NCI-H1417 (cell line): ENCODE results near the gene CERS6.

ENCODE experiments used
- DNase-seq, 3 experiments: peaks; one replicate each; lab custom pipeline; 2025; lab: John Stamatoyannopoulos, UW

The CERS6 gene

GRCh38 chr2:168700615-168701245 is 244.7 kb downstream of the CERS6 start:
- DNase-seq = no peak

GRCh38 chr2:168702579-168702978 is 246.5 kb downstream of the CERS6 start:
- no peak for DNase-seq

DNA sequence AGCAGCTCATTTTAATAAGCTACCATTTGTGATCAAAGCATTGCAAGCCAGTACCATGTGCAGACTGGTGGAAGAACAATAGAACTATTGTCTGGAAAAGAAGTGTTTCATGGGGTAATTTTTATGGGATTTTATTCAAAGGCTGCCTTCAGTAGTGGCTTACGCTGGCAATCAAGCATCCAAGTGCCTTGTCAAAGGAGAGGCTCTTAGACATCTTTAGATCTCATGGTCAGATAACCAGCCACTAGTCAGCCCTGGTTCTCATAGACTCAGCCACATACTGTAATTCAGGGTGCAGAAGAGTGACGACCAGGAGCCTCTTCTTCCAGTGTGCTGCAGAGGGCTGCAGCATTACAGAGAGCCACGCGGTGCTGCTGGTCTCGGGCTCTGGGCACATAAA is 247.9 kb downstream of the CERS6 start:
- peak in 1 of 3 experiments; percentile 66 for DNase-seq

DNA sequence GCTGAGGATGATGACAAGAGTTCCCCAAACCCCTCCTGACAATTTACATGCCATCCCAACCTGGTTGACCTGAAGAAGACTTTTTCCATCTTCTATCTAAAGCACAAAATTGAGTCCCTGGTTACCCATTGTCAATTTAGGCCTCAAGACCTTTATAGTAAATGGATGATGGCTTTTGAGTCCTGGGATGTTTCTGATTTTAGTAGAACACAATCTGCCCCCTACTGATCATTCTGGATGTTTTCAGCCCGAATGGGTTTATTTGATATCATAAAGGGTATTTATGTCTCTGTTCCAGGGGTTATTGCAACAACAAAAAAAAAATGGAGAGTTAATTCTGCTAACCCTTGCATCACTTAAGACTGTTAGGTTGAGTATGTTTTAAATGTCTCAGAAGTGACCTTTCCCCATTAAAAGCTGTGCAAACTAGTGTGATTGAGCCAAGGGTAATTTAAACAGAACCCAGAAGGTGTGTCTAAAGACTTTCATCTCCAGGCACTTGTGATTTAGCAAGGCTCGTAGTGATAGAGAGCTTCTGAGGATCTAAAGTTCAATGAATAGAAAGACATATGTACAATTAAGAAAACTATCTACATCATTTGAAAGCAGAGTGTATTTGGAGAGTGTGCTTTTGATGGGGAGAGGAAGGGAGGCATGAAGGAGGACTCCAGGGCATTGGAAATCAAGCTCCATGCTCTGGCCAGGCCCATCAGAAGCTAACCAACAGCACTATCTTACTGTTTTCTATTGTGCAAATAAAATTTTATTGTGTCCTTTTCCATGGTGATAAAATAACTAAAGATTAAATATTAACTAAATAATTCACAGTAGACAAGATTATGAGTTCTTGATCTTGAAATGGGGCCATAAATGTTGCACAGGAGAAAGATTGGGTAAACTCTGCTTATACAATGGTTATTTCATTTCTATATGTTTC is 249.7 kb downstream of the CERS6 start:
- peak in 1 of 3 experiments; percentile 47 for DNase-seq

DNA sequence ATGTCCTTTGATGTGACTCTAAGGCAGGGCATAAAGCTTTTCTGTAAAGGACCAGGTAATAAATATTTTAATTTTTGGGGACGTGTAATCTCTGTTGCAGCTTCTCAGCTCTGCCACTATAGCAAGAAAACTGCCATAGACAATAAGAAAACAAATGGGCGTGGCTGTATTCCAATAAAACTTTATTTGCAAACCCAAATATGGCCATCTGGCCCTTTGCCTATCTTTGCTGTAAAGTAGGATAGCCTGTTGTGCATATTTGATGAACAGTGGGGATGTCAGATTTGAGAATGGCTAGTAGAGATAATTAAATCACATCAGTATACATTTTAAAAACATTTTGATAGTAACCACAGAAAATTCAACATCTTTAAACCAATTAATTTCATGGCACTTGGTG is 250.7 kb downstream of the CERS6 start:
- no peak for DNase-seq

GRCh38 chr2:168708080-168708479 is 252.0 kb downstream of the CERS6 start:
- no peak for DNase-seq

- DNase-seq = no peak
Measured at GRCh38 chr2:168710754-168711467, 254.8 kb downstream of the CERS6 start.

DNA sequence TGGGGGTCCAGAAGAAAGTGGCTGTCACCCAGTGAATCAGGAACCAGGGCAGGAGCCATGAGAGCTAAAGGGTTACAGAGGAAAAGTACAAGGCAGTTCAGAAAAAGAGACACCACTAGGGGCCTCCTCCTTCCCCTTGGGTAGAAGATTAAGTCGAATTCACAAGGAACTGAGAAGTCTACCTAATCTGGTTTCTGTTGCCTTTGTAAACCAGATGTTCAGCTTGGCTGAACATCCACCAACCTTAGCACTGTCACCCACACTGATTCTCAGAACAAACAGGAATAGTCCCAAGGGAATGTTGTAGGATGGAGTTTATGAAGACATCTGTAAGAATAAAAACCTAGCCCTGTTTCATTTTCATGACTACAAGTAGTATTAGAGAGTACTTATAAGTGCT is 256.0 kb downstream of the CERS6 start:
- DNase-seq = no peak

DNA sequence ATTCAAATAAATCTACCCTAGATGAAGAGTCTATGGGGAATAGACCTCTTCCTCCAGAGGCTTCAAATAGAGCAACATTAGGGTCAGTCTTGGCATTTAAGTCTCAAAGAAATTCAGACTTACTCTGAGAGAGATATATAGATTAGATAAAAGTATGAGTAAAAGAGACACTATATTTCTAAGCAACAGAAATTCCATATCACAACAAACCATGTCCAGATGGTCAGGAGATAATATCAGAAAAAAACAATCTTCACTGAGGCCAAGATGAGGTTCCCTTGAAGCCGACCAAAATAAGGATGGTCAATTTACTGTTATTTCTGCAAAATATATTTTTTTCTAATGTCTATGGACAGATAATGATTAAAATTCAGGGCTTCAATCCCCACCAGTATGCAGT is 257.3 kb downstream of the CERS6 start:
- DNase-seq = no peak

GRCh38 chr2:168715849-168716248 is 259.8 kb downstream of the CERS6 start:
- DNase-seq = no peak

- DNase-seq = no peak
Measured at GRCh38 chr2:168716839-168717238, 260.8 kb downstream of the CERS6 start.

DNA sequence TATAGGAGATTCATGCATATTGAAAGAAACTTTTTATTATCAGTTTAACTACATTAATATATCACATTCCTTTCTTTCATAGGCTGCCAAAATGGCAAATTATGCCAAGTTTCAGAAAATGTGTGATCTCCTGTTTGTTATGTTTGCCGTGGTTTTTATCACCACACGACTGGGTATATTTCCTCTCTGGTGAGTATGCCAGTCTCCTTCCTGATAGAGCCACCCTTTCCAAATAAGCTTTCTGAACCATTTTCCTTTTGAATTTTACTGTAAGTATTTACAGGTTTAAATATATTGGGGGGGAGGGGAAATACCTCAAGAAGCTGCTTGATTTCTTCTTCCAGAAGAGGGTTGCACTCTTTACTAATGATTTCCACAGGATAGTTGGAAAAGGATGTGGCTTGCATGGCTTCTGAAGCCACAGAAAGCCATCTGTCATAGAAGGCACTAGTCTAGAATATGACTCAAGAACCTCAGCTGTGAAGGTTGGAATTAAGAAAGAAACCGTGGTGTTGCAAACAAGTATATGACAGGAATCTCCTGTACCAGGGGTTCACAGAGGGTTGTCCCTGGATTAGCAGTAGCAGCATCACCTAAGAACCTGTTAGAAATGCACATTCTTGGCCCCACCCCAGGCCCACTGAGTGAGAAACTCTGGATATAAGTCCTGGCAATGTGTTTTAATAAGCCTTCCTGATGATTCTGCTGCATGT is 261.9 kb downstream of the CERS6 start:
- DNase-seq = no peak

GRCh38 chr2:168718622-168719021 is 262.6 kb downstream of the CERS6 start:
- no peak for DNase-seq

GRCh38 chr2:168719446-168719845 is 263.4 kb downstream of the CERS6 start:
- no peak for DNase-seq

DNA sequence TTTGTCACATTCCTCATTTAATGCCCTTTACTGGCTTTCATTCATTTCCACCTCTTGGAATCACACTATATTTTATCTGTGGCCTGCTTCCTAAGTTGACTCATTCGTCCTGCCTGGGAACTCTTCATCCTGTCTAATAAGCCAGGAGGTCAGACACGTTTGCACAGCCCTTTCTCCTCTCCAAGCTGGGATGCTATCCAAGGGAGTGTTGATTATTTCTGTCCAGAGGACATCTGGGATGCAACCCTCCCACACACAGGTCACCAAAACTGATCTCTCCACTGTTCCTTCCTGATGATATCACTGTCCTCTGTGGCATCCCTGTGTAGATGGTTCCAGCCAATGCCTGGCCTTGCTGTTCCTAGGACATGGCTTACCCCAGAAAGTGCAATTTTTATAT is 266.5 kb downstream of the CERS6 start:
- DNase-seq = no peak

GRCh38 chr2:168723275-168723899 is 267.3 kb downstream of the CERS6 start:
- no peak for DNase-seq

DNA sequence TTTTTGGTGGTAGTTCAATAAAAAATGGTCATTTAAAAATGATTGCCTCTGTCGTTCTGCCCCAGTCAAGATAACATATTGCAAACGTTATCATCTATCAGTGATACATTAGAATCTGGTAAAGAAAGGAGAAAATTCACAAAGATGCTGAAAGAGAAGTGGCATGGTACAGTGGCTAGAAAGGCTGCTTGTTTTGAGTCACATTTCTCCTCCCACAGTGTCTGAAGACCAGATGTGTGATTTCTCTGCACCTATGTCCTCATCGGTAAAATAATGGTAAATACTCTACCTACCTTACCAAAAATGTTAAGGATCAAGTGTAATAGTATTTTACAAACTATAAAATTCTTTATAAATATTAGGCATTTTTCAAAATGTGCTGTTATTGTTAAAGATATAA is 270.3 kb downstream of the CERS6 start:
- DNase-seq = no peak

DNA sequence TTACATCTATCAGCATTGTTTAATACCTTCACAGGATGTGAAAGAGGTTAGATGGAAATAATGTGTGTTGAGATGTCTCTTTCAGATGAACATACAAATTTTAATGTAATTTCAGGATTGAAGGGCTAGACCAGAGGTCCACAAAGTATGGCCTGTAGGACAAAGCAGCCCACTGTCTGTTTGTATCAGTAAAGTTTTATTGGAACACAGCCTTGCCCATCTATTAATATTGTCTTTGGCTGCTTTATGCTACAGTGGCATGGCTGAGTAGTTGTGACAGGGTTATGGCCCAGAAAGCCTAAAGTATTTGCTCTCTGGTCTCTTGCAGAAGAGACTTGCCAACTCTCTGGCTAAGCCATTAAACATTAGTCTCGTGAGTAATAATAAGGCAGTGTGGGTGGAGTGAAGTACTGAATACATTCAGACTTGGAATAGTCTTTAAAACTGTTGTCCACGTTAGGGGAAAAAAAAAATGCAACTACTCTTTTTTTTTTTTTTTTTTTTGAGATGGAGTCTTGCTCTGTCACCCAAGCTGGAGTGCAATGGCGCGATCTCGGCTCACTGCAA is 271.9 kb downstream of the CERS6 start:
- DNase-seq = no peak

GRCh38 chr2:168729455-168729854 is 273.4 kb downstream of the CERS6 start:
- DNase-seq = no peak

GRCh38 chr2:168730344-168730743 is 274.3 kb downstream of the CERS6 start:
- DNase-seq = no peak

DNA sequence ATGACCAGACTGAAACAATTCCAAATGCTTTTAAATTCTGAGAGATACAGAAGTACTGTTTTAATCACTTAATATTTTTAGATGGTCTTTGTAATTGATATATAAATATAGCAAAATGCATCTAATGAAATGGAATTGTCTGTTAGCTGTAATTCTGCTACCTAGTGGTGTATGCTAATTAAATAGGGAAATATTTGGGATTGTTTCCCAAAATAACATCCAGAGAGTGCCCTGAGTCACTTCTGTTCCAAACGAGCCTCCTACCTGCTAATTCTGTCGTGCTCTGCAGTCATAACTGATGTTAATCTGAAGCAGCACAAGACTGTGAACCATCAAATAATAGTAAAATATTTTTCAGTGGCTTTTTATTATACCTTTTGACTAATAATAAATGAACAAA is 274.9 kb downstream of the CERS6 start:
- no peak for DNase-seq
